H9 (cell line): ENCODE measurements around the gene ITSN2. TPM values are rescaled to one million over a fixed set of nuclear protein-coding genes. Genes with fewer than 3 reads are reported as not detected.

Experiments used
- DNase-seq: peaks from one replicate; pipeline ENCODE4 v3.0.0-alpha.2; 2017
- H2AFZ ChIP-seq: one replicate; pipeline ENCODE4 v1.6.1; 2013; ENCODE audit warnings: mild to moderate bottlenecking, low read length, control low read depth, moderate library complexity
- H2AK5ac ChIP-seq: 2 replicates; pipeline ENCODE4 v1.6.1; 2013; ENCODE audit warnings: low read length, control low read depth, mixed read lengths; ENCODE audit not compliant: insufficient read length
- H2BK120ac ChIP-seq: one replicate; pipeline ENCODE4 v1.6.1; 2013; ENCODE audit warnings: low read depth, mild to moderate bottlenecking, low read length, control low read depth, inconsistent platforms; ENCODE audit not compliant: poor library complexity, severe bottlenecking
- H2BK12ac ChIP-seq: 2 replicates; pipeline ENCODE4 v1.6.1; 2013; ENCODE audit warnings: low read length, control low read depth, mixed read lengths, low read depth; ENCODE audit not compliant: insufficient read length
- H2BK15ac ChIP-seq: 2 replicates; pipeline ENCODE4 v1.6.1; 2013; ENCODE audit warnings: low read depth, low read length, control low read depth
- H2BK20ac ChIP-seq: one replicate; pipeline ENCODE4 v1.6.1; 2013; ENCODE audit warnings: low read depth, mild to moderate bottlenecking, low read length, control low read depth, inconsistent platforms; ENCODE audit not compliant: poor library complexity, severe bottlenecking
- H2BK5ac ChIP-seq: 2 replicates; pipeline ENCODE4 v1.6.1; 2013; ENCODE audit warnings: low read length, control low read depth, mixed read lengths; ENCODE audit not compliant: insufficient read length
- H3K14ac ChIP-seq: 2 replicates; pipeline ENCODE4 v1.6.1; 2013; ENCODE audit warnings: low read length, control low read depth; ENCODE audit not compliant: insufficient read depth
- H3K18ac ChIP-seq: 2 replicates; pipeline ENCODE4 v1.6.1; 2013; ENCODE audit warnings: low read depth, mild to moderate bottlenecking, mixed read lengths, low read length, control low read depth; ENCODE audit not compliant: insufficient read length
- H3K23ac ChIP-seq: 2 replicates; pipeline ENCODE4 v1.6.1; 2013; ENCODE audit warnings: low read length, control low read depth, mixed read lengths, low read depth; ENCODE audit not compliant: insufficient read length
- H3K23me2 ChIP-seq: 2 replicates; pipeline ENCODE4 v1.6.1; 2013; ENCODE audit warnings: low read depth, mild to moderate bottlenecking, mixed read lengths, low read length, control low read depth; ENCODE audit not compliant: insufficient read length, poor library complexity, severe bottlenecking
- H3K27ac ChIP-seq: 2 replicates; pipeline ENCODE4 v1.5.1; 2013; ENCODE audit warnings: low read length, control low read depth, mixed read lengths, low read depth; ENCODE audit not compliant: insufficient read length
- H3K27me3 ChIP-seq: 2 replicates; pipeline ENCODE4 v1.6.1; 2013; ENCODE audit warnings: low read length, control low read depth, inconsistent platforms; ENCODE audit not compliant: insufficient read depth
- H3K4ac ChIP-seq: 2 replicates; pipeline ENCODE4 v1.6.1; 2013; ENCODE audit warnings: low read depth, mild to moderate bottlenecking, control low read depth, inconsistent platforms, low read length, moderate library complexity
- H3K4me1 ChIP-seq: 2 replicates; pipeline ENCODE4 v1.6.1; 2013; ENCODE audit warnings: low read length, control low read depth, inconsistent platforms; ENCODE audit not compliant: insufficient read depth
- H3K4me2 ChIP-seq: 2 replicates; pipeline ENCODE4 v1.6.1; 2013; ENCODE audit warnings: low read length, control low read depth, mixed read lengths; ENCODE audit not compliant: insufficient read length, insufficient read depth
- H3K56ac ChIP-seq: 2 replicates; pipeline ENCODE4 v1.6.1; 2013; ENCODE audit warnings: low read depth, mild to moderate bottlenecking, mixed read lengths, low read length, control low read depth; ENCODE audit not compliant: insufficient read length
- H3K79me1 ChIP-seq: 2 replicates; pipeline ENCODE4 v1.6.1; 2013; ENCODE audit warnings: low read depth, mild to moderate bottlenecking, moderate library complexity, low read length, control low read depth, inconsistent platforms; ENCODE audit not compliant: insufficient read depth, poor library complexity, severe bottlenecking
- H3K79me2 ChIP-seq: 2 replicates; pipeline ENCODE4 v1.6.1; 2013; ENCODE audit warnings: low read length, control low read depth, inconsistent platforms; ENCODE audit not compliant: insufficient read depth
- H3K9ac ChIP-seq: 2 replicates; pipeline ENCODE4 v1.6.1; 2013; ENCODE audit warnings: low read length, control low read depth, mixed read lengths; ENCODE audit not compliant: insufficient read length; ENCODE audit errors: extremely low read depth
- H3K9me3 ChIP-seq: one replicate; pipeline ENCODE4 v1.6.1; 2013; ENCODE audit warnings: low read depth, low read length, inconsistent platforms; ENCODE audit not compliant: control insufficient read depth
- H3T11ph ChIP-seq: one replicate; pipeline ENCODE4 v1.6.1; 2013; ENCODE audit warnings: mild to moderate bottlenecking, low read length, control low read depth, inconsistent platforms
- H4K20me1 ChIP-seq: one replicate; pipeline ENCODE4 v1.6.1; 2013; ENCODE audit not compliant: control insufficient read depth, insufficient read length, insufficient read depth
- H4K5ac ChIP-seq: 2 replicates; pipeline ENCODE4 v1.6.1; 2013; ENCODE audit warnings: low read depth, mild to moderate bottlenecking, mixed read lengths, low read length, control low read depth; ENCODE audit not compliant: insufficient read length
- H4K8ac ChIP-seq: replicated peaks from 2 replicates; pipeline ENCODE4 v1.6.1; 2013; ENCODE audit warnings: low read length, control low read depth, mixed read lengths, low read depth; ENCODE audit not compliant: insufficient read length
- H4K91ac ChIP-seq: 2 replicates; pipeline ENCODE4 v1.6.1; 2013; ENCODE audit warnings: low read depth, mild to moderate bottlenecking, moderate library complexity, mixed read lengths, low read length, control low read depth; ENCODE audit not compliant: insufficient read length
- H3K27ac Mint-ChIP-seq, 3 experiments: 2 replicates in 2 of 3; 3 replicates in 1 of 3; pipeline ENCODE4 v1.8.0; 2020 to 2021; ENCODE audit warnings: mixed read lengths in 3 of 3, mild to moderate bottlenecking in 1 of 3, moderate library complexity in 1 of 3
- H3K27me3 Mint-ChIP-seq: 2 replicates; pipeline ENCODE4 v1.8.0; 2021; ENCODE audit warnings: low read depth, mild to moderate bottlenecking, moderate library complexity, mixed read lengths
- H3K36me3 Mint-ChIP-seq, 3 experiments: 2 replicates in 2 of 3; 3 replicates in 1 of 3; pipeline ENCODE4 v1.8.0; 2020 to 2021; ENCODE audit warnings: low read depth in 3 of 3, mixed read lengths in 3 of 3; ENCODE audit not compliant: insufficient read depth in 1 of 3
- H3K4me1 Mint-ChIP-seq, 2 experiments: 2 replicates each; pipeline ENCODE4 v1.8.0; 2020; ENCODE audit warnings: mixed read lengths in 2 of 2
- H3K4me3 Mint-ChIP-seq, 2 experiments: 2 replicates in 1 of 2; 3 replicates in 1 of 2; pipeline ENCODE4 v1.8.0; 2020 to 2021; ENCODE audit warnings: mild to moderate bottlenecking in 2 of 2, mixed read lengths in 2 of 2, moderate library complexity in 1 of 2
- H3K9me3 Mint-ChIP-seq, 2 experiments: 2 replicates in 1 of 2; 3 replicates in 1 of 2; pipeline ENCODE4 v1.8.0; 2020; ENCODE audit warnings: mild to moderate bottlenecking in 2 of 2, mixed read lengths in 2 of 2, moderate library complexity in 1 of 2
- CTCF ChIP-seq: fragments of 200-600 bp; sonication (generic); conservative IDR thresholded peaks from 3 replicates; pipeline ENCODE4 v1.8.0; 2021; ENCODE audit warnings: antibody characterized with exemption, mild to moderate bottlenecking
- WGBS: extraction: QIAGEN DNeasy Blood & Tissue Kit; methylation state at CpG from one replicate; pipeline ENCODE4 v1.1.7; 2013; ENCODE audit warnings: missing lambda C conversion rate, low lambda C conversion rate, mixed read lengths; ENCODE audit not compliant: insufficient read length; ENCODE audit errors: extremely low coverage; 5-methylcytosine and 5-hydroxymethylcytosine counted together
- total RNA-seq: library from RNA; stranded (reverse); gene quantifications from 2 replicates; pipeline ENCODE4 v1.2.1, GENCODE V29; 2021

Gene ITSN2
- total RNA-seq, 1 experiment from 2014 or later = 17.0 TPM

- Histone ChIP-seq H2AK5ac (no peak overlapping the region), H4K20me1 (no peaks in the 10 kb centered on the region), H2BK5ac (no peak overlapping the region), H3K14ac (no peak overlapping the region), H3K79me1 (no peaks in the 10 kb centered on the region), H3K9ac (no peak overlapping the region), H3K23ac (no peak overlapping the region), H3K4me1 (no peaks in the 10 kb centered on the region), H2BK120ac (no peak overlapping the region), H3K23me2 (no peaks in the 10 kb centered on the region), H4K8ac (no peak overlapping the region), H2AFZ (no peak overlapping the region), H3T11ph (no peak overlapping the region), H3K4ac (no peak overlapping the region), H2BK15ac (no peak overlapping the region), H3K4me2 (no peak overlapping the region), H3K56ac (no peak overlapping the region), H4K91ac (no peak overlapping the region), H3K9me3 (no peaks in the 10 kb centered on the region), H3K27ac (no peak overlapping the region), H2BK20ac (no peak overlapping the region), H3K18ac (no peak overlapping the region), H3K79me2 (no peaks in the 10 kb centered on the region), H3K27me3 (no peaks in the 10 kb centered on the region), H4K5ac (no peak overlapping the region), H2BK12ac (no peak overlapping the region)
- H3K9me3 Mint-ChIP-seq = no peaks in the 10 kb centered on the region; a peak in 1 of 5 replicates
- peak overlapping the region in 2 of 3 experiments; percentile 26 to 76; a peak in 3 of 7 replicates for H3K27ac Mint-ChIP-seq
- H3K4me1 Mint-ChIP-seq = peaks cover 2 to 16% of the 10 kb centered on the region in 2 experiments; a peak in 2 of 4 replicates
- H3K27me3 Mint-ChIP-seq = no peaks in the 10 kb centered on the region; the same call in 1 of the 2 replicates
- no peak for DNase-seq
- WGBS = no CpG with 5 or more reads among the region's 8 CpGs
- no peak overlapping the region for H3K4me3 Mint-ChIP-seq
- TF ChIP-seq CTCF = no peak
- peaks cover 0 to 7% (median 0%) of the 10 kb centered on the region in 3 experiments; a peak in 3 of 7 replicates for H3K36me3 Mint-ChIP-seq
Measured at GRCh38 chr2:24206714-24207113, 153.6 kb downstream of the ITSN2 start.
